HepG2 (cell line): ENCODE measurements around the gene PLD2. TPM values are rescaled to one million over a fixed set of nuclear protein-coding genes. Genes with fewer than 3 reads are reported as not detected.
A peak's percentile ranks its signal among the peaks of the same experiment; 100 is the strongest.

ENCODE experiments used
- ATAC-seq: fragments of 200-7000 bp; cut with Tn5 transposase; 3 replicates; pipeline ENCODE4 v1.9.1; 2020; ENCODE audit warnings: mild to moderate bottlenecking, moderate library complexity
- BruUV-seq: library from RNA; stranded (reverse); fragments of 400-500 nt; replicated peaks from 2 replicates; lab custom pipeline; 2021; lab: Mats Ljungman, UMichigan
- CTCF ChIA-PET: fragments of 300-600 bp; formaldehyde crosslinking; extraction: SDS; loops from one replicate; lab custom pipeline; 2021; ENCODE audit warnings: low total read pairs, inconsistent platforms, low intra/inter-chr PET ratio; lab: Yijun Ruan, JAX
- POLR2A ChIA-PET: fragments of 350-600 bp; sonication (Branson Sonifier 250); formaldehyde crosslinking; loops from one replicate; lab custom pipeline; 2020; ENCODE audit warnings: antibody characterized with exemption, inconsistent platforms; lab: Yijun Ruan, JAX
- DNase-seq: peaks from one replicate; pipeline ENCODE4 v3.0.0-alpha.2; 2015; ENCODE audit warnings: low spot score
- FAIRE-seq: peaks from 3 replicates; lab custom pipeline; 2011; peaks lifted over from hg19 to GRCh38; lab: Jason Lieb, UNC
- H2AFZ ChIP-seq: one replicate; pipeline ENCODE4 v1.6.1; 2011; ENCODE audit warnings: low read length, inconsistent platforms
- H3K27ac ChIP-seq: fragments of 300-600 bp; 3 replicates; pipeline ENCODE4 v1.8.0; 2011; ENCODE audit warnings: mixed run types, mild to moderate bottlenecking, mixed read lengths, low read length, inconsistent platforms; ENCODE audit not compliant: insufficient read depth; ENCODE audit errors: extremely low read length
- H3K27me3 ChIP-seq, 2 experiments: fragments of 200-600 bp in 1 of 2; 2 replicates in 1 of 2; 3 replicates in 1 of 2; pipeline versions ENCODE4 v1.6.0 to v1.8.0; 2011; ENCODE audit warnings: low read length in 2 of 2, mild to moderate bottlenecking in 2 of 2, moderate library complexity in 2 of 2, inconsistent platforms in 1 of 2; ENCODE audit not compliant: insufficient read depth in 2 of 2, control insufficient read depth in 1 of 2
- H3K36me3 ChIP-seq, 2 experiments: fragments of 200-600 bp in 1 of 2; replicated peaks in 1 of 2; 2 replicates in 1 of 2; 3 replicates in 1 of 2; pipeline versions ENCODE4 v1.5.1 to v1.8.0; 2011; ENCODE audit warnings: low read length in 2 of 2, inconsistent platforms in 1 of 2; ENCODE audit not compliant: insufficient read depth in 2 of 2, control insufficient read depth in 1 of 2
- H3K4me1 ChIP-seq: 2 replicates; pipeline ENCODE4 v1.5.1; 2012; ENCODE audit warnings: low read length, inconsistent platforms; ENCODE audit not compliant: insufficient read depth
- H3K4me2 ChIP-seq: 2 replicates; pipeline ENCODE4 v1.6.0; 2011; ENCODE audit warnings: low read depth, low read length, inconsistent platforms
- H3K4me3 ChIP-seq, 3 experiments: fragments of 200-600 bp in 1 of 3; sonication (generic), shearing (Covaris generic) in 1 of 3; replicated peaks in 1 of 3; 2 replicates each; pipeline ENCODE4 v1.5.1; 2011 to 2016; ENCODE audit warnings: low read length in 3 of 3, inconsistent platforms in 2 of 3, low read depth in 2 of 3, mild to moderate bottlenecking in 2 of 3, control low read depth in 1 of 3, mixed read lengths in 1 of 3; ENCODE audit not compliant: insufficient read depth in 1 of 3
- H3K79me2 ChIP-seq: one replicate; pipeline ENCODE4 v1.6.1; 2011; ENCODE audit warnings: low read length, inconsistent platforms; ENCODE audit not compliant: insufficient read depth
- H3K9ac ChIP-seq: 2 replicates; pipeline ENCODE4 v1.6.0; 2011; ENCODE audit warnings: mild to moderate bottlenecking, low read depth, low read length, inconsistent platforms; ENCODE audit not compliant: insufficient read depth
- H3K9me3 ChIP-seq: 2 replicates; pipeline ENCODE4 v1.5.1; 2012; ENCODE audit warnings: mild to moderate bottlenecking, low read length
- H4K20me1 ChIP-seq: 2 replicates; pipeline ENCODE4 v1.6.0; 2011; ENCODE audit warnings: inconsistent platforms, mild to moderate bottlenecking, low read length, moderate library complexity; ENCODE audit not compliant: insufficient read depth
- AGO1 ChIP-seq: fragments of 200-400 bp; formaldehyde crosslinking; IDR thresholded peaks from 2 replicates; pipeline ENCODE4 v1.6.1; 2017; ENCODE audit warnings: mild to moderate bottlenecking, low read depth, low read length, moderate library complexity; ENCODE audit not compliant: poor library complexity, severe bottlenecking
- ARNT2 ChIP-seq: sonication (generic); formaldehyde crosslinking; IDR thresholded peaks from 2 replicates; pipeline ENCODE4 v1.8.0; 2022; ENCODE audit warnings: mild to moderate bottlenecking, low read depth, missing genetic modification reagents, moderate library complexity
- SAP130 ChIP-seq: IDR thresholded peaks from 2 replicates; pipeline ENCODE4 v1.6.1; 2016; ENCODE audit warnings: low read depth
- SIX4 ChIP-seq: sonication (generic); formaldehyde crosslinking; IDR thresholded peaks from 2 replicates; pipeline ENCODE4 v1.4.0; 2020; ENCODE audit warnings: missing genetic modification reagents
- ZFP90 ChIP-seq: sonication (generic); formaldehyde crosslinking; IDR thresholded peaks from 2 replicates; pipeline ENCODE4 v1.8.0; 2022; ENCODE audit warnings: missing genetic modification reagents, mild to moderate bottlenecking, inconsistent platforms, borderline replicate concordance
- ZNF121 ChIP-seq: sonication (generic); formaldehyde crosslinking; IDR thresholded peaks from 2 replicates; pipeline ENCODE4 v1.5.0; 2020; ENCODE audit warnings: mild to moderate bottlenecking, missing genetic modification reagents
- ZNF329 ChIP-seq: sonication (generic); formaldehyde crosslinking; IDR thresholded peaks from 2 replicates; pipeline ENCODE4 v1.9.0; 2021; ENCODE audit warnings: low read depth, mild to moderate bottlenecking, missing genetic modification reagents
- ZNF546 ChIP-seq: sonication (generic); formaldehyde crosslinking; conservative IDR thresholded peaks from 2 replicates; pipeline ENCODE4 v1.8.1; 2023; ENCODE audit warnings: mild to moderate bottlenecking, missing genetic modification reagents
- ZNF556 ChIP-seq: sonication (generic); formaldehyde crosslinking; IDR thresholded peaks from 2 replicates; pipeline ENCODE4 v1.4.0; 2020; ENCODE audit warnings: mild to moderate bottlenecking, missing genetic modification reagents, borderline replicate concordance
- ZNF761 ChIP-seq: sonication (generic); formaldehyde crosslinking; conservative IDR thresholded peaks from 2 replicates; pipeline ENCODE4 v1.4.0; 2020; ENCODE audit warnings: mild to moderate bottlenecking, missing genetic modification reagents
- ZNF766 ChIP-seq: sonication (generic); formaldehyde crosslinking; IDR thresholded peaks from 2 replicates; pipeline ENCODE4 v1.5.0; 2020; ENCODE audit warnings: missing genetic modification reagents, borderline replicate concordance
- WGBS: methylation state at CpG from one replicate; pipeline ENCODE4 v1.1.6; 2017; ENCODE audit warnings: low lambda C conversion rate; 5-methylcytosine and 5-hydroxymethylcytosine counted together
- in situ Hi-C: cut with HindIII; loops from 2 replicates; pipeline ENCODE4 v1.10.0; 2017; ENCODE audit warnings: low pct_unique_long_range_greater_than_20kb; ENCODE audit not compliant: extremely low pct_ligation_motif_present
- intact Hi-C: fragments of 100-400 bp; cut with micrococcal nuclease; formaldehyde crosslinking; loops from one replicate; pipeline ENCODE4 v1.10.0; 2022; ENCODE audit not compliant: unreplicated experiment
- polyA plus RNA-seq, 8 experiments: library from polyadenylated mRNA; depleted of rRNA in 3 of 8; stranded (reverse) in 7 of 8; unstranded in 1 of 8; fragments of >200 nt; fragmentation: Illumina TruSeq in 4 of 8; extraction: Trizol in 4 of 8; gene quantifications; 2 replicates each; pipeline versions ENCODE4 v1.2.1 to v1.2.3, GENCODE V29; 2011 to 2016; ENCODE audit warnings: low read depth in 4 of 8, missing spikeins in 1 of 8, mixed read lengths in 1 of 8; ENCODE audit not compliant: insufficient read depth in 1 of 8
- total RNA-seq, 5 experiments: library from RNA; depleted of rRNA; stranded (reverse); fragments of >200 nt; fragmentation: Illumina TruSeq; extraction: Trizol; gene quantifications; 2 replicates each; pipeline ENCODE4 v1.2.3, GENCODE V29; 2016; ENCODE audit warnings: low read depth in 1 of 5
- TF ChIP-seq, protein P1 (sequence below): IDR thresholded peaks from 2 replicates; pipeline ENCODE4 v1.6.1; 2016; ENCODE audit warnings: low read depth, missing genetic modification reagents, missing compliant biosample characterization

PLD2 gene
- total and polyA plus RNA-seq, 2 of the 13 experiments (the other 11 are each of a cell fraction or from before 2014, with no cell fraction given), result 13.4 to 29.7 TPM

DNA sequence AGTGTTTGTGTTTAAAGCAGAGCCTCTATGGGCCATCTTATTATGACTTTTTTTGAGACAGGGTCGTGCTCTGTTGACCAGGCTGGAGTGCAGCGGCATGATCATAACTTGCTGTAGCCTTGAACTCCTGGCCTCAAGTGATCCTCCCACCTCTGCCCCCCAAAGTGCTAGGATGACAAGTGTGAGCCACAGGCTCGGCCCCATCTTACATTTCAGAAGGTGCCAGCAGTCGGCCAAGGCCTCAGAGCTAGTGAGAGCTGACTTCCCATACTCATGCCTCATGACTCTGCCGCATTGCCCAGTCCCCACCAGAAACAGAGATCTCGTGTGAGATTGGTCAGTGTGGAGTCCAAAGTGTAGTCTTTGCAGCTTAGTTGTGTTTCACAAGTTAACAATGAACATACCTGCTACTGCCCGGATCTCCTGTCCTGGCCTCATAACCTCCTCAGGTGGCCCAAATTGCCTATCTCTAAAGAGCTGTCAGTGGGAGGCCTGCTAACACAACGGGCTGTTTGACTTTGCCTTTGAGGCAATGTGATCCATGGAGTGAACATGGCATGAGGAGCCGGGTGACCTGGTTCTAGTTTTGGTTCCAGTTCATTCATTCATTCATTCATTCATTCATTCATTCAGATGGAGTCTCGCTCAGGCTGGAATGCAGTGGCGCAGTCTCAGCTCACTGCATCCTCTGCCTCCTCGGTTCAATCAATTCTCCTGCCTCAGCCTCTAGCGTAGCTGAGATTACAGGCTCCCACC, 39.9 kb downstream of the PLD2 start (continued):
- TF ChIP-seq ZNF556 (CRISPR knock-in tag) (no peak), ZFP90 (CRISPR knock-in tag) (no peak), ZNF121 (CRISPR knock-in tag) (peak; percentile 82)

DNA sequence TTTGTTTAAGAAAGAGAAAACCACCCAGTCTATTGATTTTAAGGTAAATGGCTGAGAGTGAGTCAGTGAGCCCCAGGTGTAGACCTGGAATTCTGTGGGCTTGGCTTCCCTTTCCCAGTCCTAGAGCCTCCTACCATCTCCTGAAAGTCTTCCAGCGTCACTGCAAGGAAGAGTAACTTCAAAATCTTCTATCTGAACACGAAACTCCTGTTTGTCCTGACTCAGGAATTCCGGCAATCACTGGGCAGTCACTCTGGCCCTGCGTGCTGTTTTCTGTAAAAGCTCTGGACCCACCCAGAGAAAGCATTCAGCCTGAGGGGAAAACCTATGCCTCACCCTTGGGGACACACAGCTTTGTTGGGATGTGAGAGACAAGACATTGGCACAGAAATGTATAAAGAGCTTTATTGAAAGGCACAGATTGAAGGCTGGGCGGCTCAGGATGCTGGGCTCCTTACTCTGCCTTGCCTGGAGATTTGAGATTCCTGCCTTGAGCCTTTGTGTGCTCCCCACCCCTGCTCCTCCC, 42.1 kb downstream of the PLD2 start:
- POLR2A ChIA-PET, result interaction anchor here (2.5 kb wide), 1 partner anchor 9 kb away, joined by 5 read pairs; no protein-coding TSS in a partner anchor

More for the DNA sequence above, 42.1 kb downstream of the PLD2 start:
- Histone ChIP-seq H3K79me2 (peaks cover 74% of the 10 kb centered on the region), H2AFZ (no peak overlapping the region), H3K4me2 (no peak overlapping the region), H3K9ac (no peak overlapping the region), H3K9me3 (no peaks in the 10 kb centered on the region), H3K27ac (no peak overlapping the region), H3K4me3 (no peak overlapping the region), H3K27me3 (no peaks in the 10 kb centered on the region), H4K20me1 (peaks cover 26% of the 10 kb centered on the region; the same call in 1 of the 2 replicates), H3K36me3 (peaks cover 0 to 24% of the 10 kb centered on the region in 2 experiments; a peak in 3 of 5 replicates), H3K4me1 (peaks cover 69% of the 10 kb centered on the region)
- CTCF ChIA-PET, result no interaction called here
- ATAC-seq, result no peak
- in situ Hi-C loops (no loop called here), intact Hi-C loops (no loop called here)
- no TSS peak for BruUV-seq
- WGBS, result 98% methylated on average over 5 of the region's 5 CpGs
- TF ChIP-seq SAP130 (CRISPR knock-in tag) (no peak), ARNT2 (CRISPR knock-in tag) (no peak), ZNF329 (no peak), ZNF546 (CRISPR knock-in tag) (no peak), SIX4 (CRISPR knock-in tag) (no peak), ZNF766 (CRISPR knock-in tag) (no peak), ZNF761 (no peak), AGO1 (no peak)
- TF ChIP-seq, protein P1, sequence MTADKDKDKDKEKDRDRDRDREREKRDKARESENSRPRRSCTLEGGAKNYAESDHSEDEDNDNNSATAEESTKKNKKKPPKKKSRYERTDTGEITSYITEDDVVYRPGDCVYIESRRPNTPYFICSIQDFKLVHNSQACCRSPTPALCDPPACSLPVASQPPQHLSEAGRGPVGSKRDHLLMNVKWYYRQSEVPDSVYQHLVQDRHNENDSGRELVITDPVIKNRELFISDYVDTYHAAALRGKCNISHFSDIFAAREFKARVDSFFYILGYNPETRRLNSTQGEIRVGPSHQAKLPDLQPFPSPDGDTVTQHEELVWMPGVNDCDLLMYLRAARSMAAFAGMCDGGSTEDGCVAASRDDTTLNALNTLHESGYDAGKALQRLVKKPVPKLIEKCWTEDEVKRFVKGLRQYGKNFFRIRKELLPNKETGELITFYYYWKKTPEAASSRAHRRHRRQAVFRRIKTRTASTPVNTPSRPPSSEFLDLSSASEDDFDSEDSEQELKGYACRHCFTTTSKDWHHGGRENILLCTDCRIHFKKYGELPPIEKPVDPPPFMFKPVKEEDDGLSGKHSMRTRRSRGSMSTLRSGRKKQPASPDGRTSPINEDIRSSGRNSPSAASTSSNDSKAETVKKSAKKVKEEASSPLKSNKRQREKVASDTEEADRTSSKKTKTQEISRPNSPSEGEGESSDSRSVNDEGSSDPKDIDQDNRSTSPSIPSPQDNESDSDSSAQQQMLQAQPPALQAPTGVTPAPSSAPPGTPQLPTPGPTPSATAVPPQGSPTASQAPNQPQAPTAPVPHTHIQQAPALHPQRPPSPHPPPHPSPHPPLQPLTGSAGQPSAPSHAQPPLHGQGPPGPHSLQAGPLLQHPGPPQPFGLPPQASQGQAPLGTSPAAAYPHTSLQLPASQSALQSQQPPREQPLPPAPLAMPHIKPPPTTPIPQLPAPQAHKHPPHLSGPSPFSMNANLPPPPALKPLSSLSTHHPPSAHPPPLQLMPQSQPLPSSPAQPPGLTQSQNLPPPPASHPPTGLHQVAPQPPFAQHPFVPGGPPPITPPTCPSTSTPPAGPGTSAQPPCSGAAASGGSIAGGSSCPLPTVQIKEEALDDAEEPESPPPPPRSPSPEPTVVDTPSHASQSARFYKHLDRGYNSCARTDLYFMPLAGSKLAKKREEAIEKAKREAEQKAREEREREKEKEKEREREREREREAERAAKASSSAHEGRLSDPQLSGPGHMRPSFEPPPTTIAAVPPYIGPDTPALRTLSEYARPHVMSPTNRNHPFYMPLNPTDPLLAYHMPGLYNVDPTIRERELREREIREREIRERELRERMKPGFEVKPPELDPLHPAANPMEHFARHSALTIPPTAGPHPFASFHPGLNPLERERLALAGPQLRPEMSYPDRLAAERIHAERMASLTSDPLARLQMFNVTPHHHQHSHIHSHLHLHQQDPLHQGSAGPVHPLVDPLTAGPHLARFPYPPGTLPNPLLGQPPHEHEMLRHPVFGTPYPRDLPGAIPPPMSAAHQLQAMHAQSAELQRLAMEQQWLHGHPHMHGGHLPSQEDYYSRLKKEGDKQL (CRISPR knock-in tag), result no peak
- no peak for FAIRE-seq
- no peak for DNase-seq
